HG03342 (cell line): Measurements from ENCODE around the gene KCNQ2.

ENCODE experiments used
- ATAC-seq: cut with Tn5 transposase; IDR thresholded peaks from one replicate; pipeline ENCODE4 v1.9.1; 2021; ENCODE audit warnings: mild to moderate bottlenecking, moderate library complexity; ENCODE audit not compliant: unreplicated experiment

The KCNQ2 gene

GRCh38 chr20:63405102-63405730 lies 67.2 kb downstream of the KCNQ2 start:
- ATAC-seq = no peak

- ATAC-seq = no peak
Observed at GRCh38 chr20:63404129-63405085, 68.0 kb downstream of the KCNQ2 start.

- ATAC-seq = no peak
Observed at GRCh38 chr20:63403403-63404105, 68.9 kb downstream of the KCNQ2 start.

GRCh38 chr20:63402860-63403220 lies 69.6 kb downstream of the KCNQ2 start:
- ATAC-seq = no peak

- ATAC-seq = no peak
Observed at GRCh38 chr20:63402181-63402859, 70.1 kb downstream of the KCNQ2 start.

GRCh38 chr20:63401384-63402110 lies 70.9 kb downstream of the KCNQ2 start:
- no peak for ATAC-seq

GRCh38 chr20:63400486-63401210 lies 71.8 kb downstream of the KCNQ2 start:
- no peak for ATAC-seq

GRCh38 chr20:63399596-63400375 lies 72.7 kb downstream of the KCNQ2 start:
- ATAC-seq = no peak

- no peak for ATAC-seq
Observed at GRCh38 chr20:63398744-63399514, 73.5 kb downstream of the KCNQ2 start.

- no peak for ATAC-seq
Observed at GRCh38 chr20:63397946-63398450, 74.5 kb downstream of the KCNQ2 start.

GRCh38 chr20:63397155-63397843 lies 75.2 kb downstream of the KCNQ2 start:
- ATAC-seq = no peak

GRCh38 chr20:63396300-63396699 lies 76.2 kb downstream of the KCNQ2 start:
- no peak for ATAC-seq

GRCh38 chr20:63395723-63396122 lies 76.7 kb downstream of the KCNQ2 start:
- no peak for ATAC-seq

GRCh38 chr20:63394920-63395455 lies 77.5 kb downstream of the KCNQ2 start:
- ATAC-seq = no peak

GRCh38 chr20:63394069-63394919 lies 78.2 kb downstream of the KCNQ2 start:
- ATAC-seq = no peak

GRCh38 chr20:63393566-63393965 lies 78.9 kb downstream of the KCNQ2 start:
- no peak for ATAC-seq
